Ascending aorta (tissue), 2 donors: ENCODE measurements around the gene COA8. TPM values are rescaled to one million over a fixed set of nuclear protein-coding genes. Genes with fewer than 3 reads are reported as not detected.
"Not testable (repeated sequence)": the region's sequence is repeated elsewhere in the genome, so short reads cannot be mapped to it uniquely, and the experiment has no call there.

Experiments used
- DNase-seq, 2 donors: peaks; one replicate each; pipeline ENCODE4 v3.0.0-alpha.2; 2019; ENCODE audit warnings: low spot score in 2 of 2
- H3K27ac ChIP-seq, 2 donors: fragments of 200-600 bp; sonication (generic); one replicate each; pipeline ENCODE4 v1.5.1; 2016 to 2017; ENCODE audit warnings: mild to moderate bottlenecking in 1 of 2
- H3K27me3 ChIP-seq: fragments of 200-600 bp; sonication (generic); one replicate; pipeline ENCODE4 v1.5.1; 2017
- H3K36me3 ChIP-seq, 2 donors: fragments of 200-600 bp; sonication (generic); one replicate each; pipeline ENCODE4 v1.5.1; 2016
- H3K4me1 ChIP-seq, 2 donors: fragments of 200-600 bp; sonication (generic); one replicate each; pipeline ENCODE4 v1.5.1; 2016 to 2017; ENCODE audit warnings: mild to moderate bottlenecking in 1 of 2
- H3K4me3 ChIP-seq, 2 donors: fragments of 200-600 bp; sonication (generic); one replicate each; pipeline ENCODE4 v1.5.1; 2016 to 2017; ENCODE audit warnings: mild to moderate bottlenecking in 1 of 2
- H3K9me3 ChIP-seq, 2 donors: fragments of 200-600 bp; sonication (generic); one replicate each; pipeline ENCODE4 v1.5.1; 2016
- CTCF ChIP-seq, 3 experiments: fragments of 200-600 bp in 2 of 3; fragments of 450-650 bp in 1 of 3; sonication (generic) in 2 of 3; IDR thresholded peaks; one replicate each; pipeline ENCODE4 v1.5.1; 2016 to 2019; ENCODE audit warnings: antibody characterized with exemption in 3 of 3, mild to moderate bottlenecking in 1 of 3, moderate library complexity in 1 of 3
- intact Hi-C: fragments of 100-400 bp; cut with DNase I; formaldehyde crosslinking; loops from one replicate; pipeline ENCODE4 v1.15.1; 2023
- total RNA-seq: library from RNA; depleted of rRNA; stranded (reverse); fragments of >200 nt; gene quantifications from one replicate; pipeline ENCODE4 v1.1.0, GENCODE V29; 2016

The COA8 gene
- total RNA-seq, 1 donor from 2014 or later, result 37.7 TPM

GRCh38 chr14:103524002-103524935, 38.5 kb upstream of the COA8 start:
- Histone ChIP-seq H3K4me3 (no peak overlapping the region), H3K27ac (no peak overlapping the region), H3K27me3 (no peaks in the 10 kb centered on the region), H3K9me3 (no peaks in the 10 kb centered on the region), H3K4me1 (peaks cover 20 to 22% of the 10 kb centered on the region in 2 donors), H3K36me3 (no peaks in the 10 kb centered on the region)
- peak in 1 of 2 donors; percentile 64 for DNase-seq
- no peak for TF ChIP-seq CTCF (IDR thresholded peaks at IDR 0.05)
- intact Hi-C loops, result no loop called here

- intact Hi-C loops, H3K36me3 ChIP-seq, H3K9me3 ChIP-seq, H3K27ac ChIP-seq, H3K4me3 ChIP-seq, H3K27me3 ChIP-seq, DNase-seq: not testable (repeated sequence)
- peaks cover 19 to 23% of the 10 kb centered on the region in 2 donors for H3K4me1 ChIP-seq
Measured at GRCh38 chr14:103525430-103526246, 37.1 kb upstream of the COA8 start.

- peak in 1 of 2 donors; percentile 61 for DNase-seq
- no peak for TF ChIP-seq CTCF (IDR thresholded peaks at IDR 0.05)
- peaks cover 16 to 23% of the 10 kb centered on the region in 2 donors for H3K4me1 ChIP-seq
- H3K27me3 ChIP-seq, result no peaks in the 10 kb centered on the region
- H3K4me3 ChIP-seq, result no peak overlapping the region
- intact Hi-C loops, result no loop called here
- no peaks in the 10 kb centered on the region for H3K9me3 ChIP-seq
- H3K36me3 ChIP-seq, result no peaks in the 10 kb centered on the region
- H3K27ac ChIP-seq, result no peak overlapping the region
Measured at GRCh38 chr14:103526247-103526913, 36.4 kb upstream of the COA8 start.

- Histone ChIP-seq H3K27ac (peak overlapping the region in 1 of 2 donors; percentile 84), H3K27me3 (no peaks in the 10 kb centered on the region), H3K4me3 (no peak overlapping the region), H3K9me3 (no peaks in the 10 kb centered on the region), H3K36me3 (no peaks in the 10 kb centered on the region), H3K4me1 (peaks cover 14 to 23% of the 10 kb centered on the region in 2 donors)
- TF ChIP-seq CTCF (IDR thresholded peaks at IDR 0.05), result no peak
- intact Hi-C loops, result no loop called here
- no peak for DNase-seq
Measured at GRCh38 chr14:103526914-103527248, 35.9 kb upstream of the COA8 start.

GRCh38 chr14:103527408-103528145, 35.2 kb upstream of the COA8 start:
- Histone ChIP-seq H3K9me3 (no peaks in the 10 kb centered on the region), H3K36me3 (no peaks in the 10 kb centered on the region), H3K27me3 (no peaks in the 10 kb centered on the region), H3K4me3 (peak overlapping the region in 1 of 2 donors; percentile 90), H3K27ac (peak overlapping the region; percentile 84 to 87), H3K4me1 (peaks cover 12 to 23% of the 10 kb centered on the region in 2 donors)
- TF ChIP-seq CTCF (IDR thresholded peaks at IDR 0.05), result no peak
- DNase-seq, result no peak
- intact Hi-C loops, result no loop called here
